ENCODE measurements around the gene ELMO1. TPM values are rescaled to one million over a fixed set of nuclear protein-coding genes. Genes with fewer than 3 reads are reported as not detected.

Gene ELMO1
- total RNA-seq, 1 experiment from 2014 or later, result 7.8 TPM

DNA sequence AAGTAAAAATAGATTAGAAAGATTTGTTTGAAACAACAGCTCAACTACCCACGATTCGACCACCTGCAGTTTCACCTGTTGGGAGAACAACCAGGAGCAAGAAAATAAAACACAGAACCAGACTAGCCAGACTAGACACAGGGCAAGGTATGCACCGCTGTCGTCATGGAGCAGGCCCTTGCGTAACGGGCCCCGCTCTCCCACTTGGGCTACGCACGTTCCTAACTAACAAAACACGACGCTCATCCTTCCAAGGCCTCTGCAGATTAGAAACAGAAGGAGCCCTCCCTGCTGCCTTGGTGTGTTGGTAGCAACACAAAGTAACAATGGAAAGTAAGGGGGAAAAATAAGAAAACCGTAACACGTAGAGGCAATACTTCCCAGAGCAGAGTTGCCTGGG lies 45.1 kb upstream of the ELMO1 start:
- H3K27ac Mint-ChIP-seq, result peak overlapping the region in 1 of 3 experiments; percentile 36; a peak in 1 of 7 replicates
- Histone ChIP-seq H2AK5ac (ENCODE audit: insufficient read length, low read length) (no peak overlapping the region), H4K5ac (ENCODE audit: insufficient read length, low read depth, low read length) (no peak overlapping the region), H4K91ac (ENCODE audit: insufficient read length, low read depth, low read length) (no peak overlapping the region), H2BK120ac (ENCODE audit: low read depth, low read length, poor library complexity, severe bottlenecking) (no peak overlapping the region), H3K9me3 (ENCODE audit: control insufficient read depth, low read depth, low read length) (no peaks in the 10 kb centered on the region), H2AFZ (ENCODE audit: low read length) (no peak overlapping the region), H4K8ac (replicated peaks; ENCODE audit: insufficient read length, low read depth, low read length) (no peak overlapping the region), H3K23me2 (ENCODE audit: insufficient read length, low read depth, low read length, poor library complexity, severe bottlenecking) (no peaks in the 10 kb centered on the region), H3K18ac (ENCODE audit: insufficient read length, low read depth, low read length) (no peak overlapping the region), H2BK20ac (ENCODE audit: low read depth, low read length, poor library complexity, severe bottlenecking) (no peak overlapping the region), H3K4me1 (ENCODE audit: insufficient read depth, low read length) (no peaks in the 10 kb centered on the region; the same call in 1 of the 2 replicates), H3K23ac (ENCODE audit: insufficient read length, low read depth, low read length) (no peak overlapping the region), H2BK15ac (ENCODE audit: low read depth, low read length) (no peak overlapping the region), H2BK5ac (ENCODE audit: insufficient read length, low read length) (no peak overlapping the region), H3K79me1 (ENCODE audit: insufficient read depth, low read depth, low read length, poor library complexity, severe bottlenecking) (no peaks in the 10 kb centered on the region), H3T11ph (ENCODE audit: low read length) (no peak overlapping the region), H3K27me3 (ENCODE audit: insufficient read depth, low read length) (no peaks in the 10 kb centered on the region), H3K4me2 (ENCODE audit: insufficient read depth, insufficient read length, low read length) (peak overlapping the region; percentile 38), H2BK12ac (ENCODE audit: insufficient read length, low read depth, low read length) (no peak overlapping the region), H3K14ac (ENCODE audit: insufficient read depth, low read length) (no peak overlapping the region), H3K9ac (ENCODE audit: extremely low read depth, insufficient read length, low read length) (no peak overlapping the region), H4K20me1 (ENCODE audit: control insufficient read depth, insufficient read depth, insufficient read length) (no peaks in the 10 kb centered on the region), H3K56ac (ENCODE audit: insufficient read length, low read depth, low read length) (no peak overlapping the region), H3K4ac (ENCODE audit: low read depth, low read length) (no peak overlapping the region), H3K79me2 (ENCODE audit: insufficient read depth, low read length) (no peaks in the 10 kb centered on the region; the same call in 1 of the 2 replicates), H3K27ac (ENCODE audit: insufficient read length, low read depth, low read length) (no peak overlapping the region)
- H3K4me1 Mint-ChIP-seq, result peaks cover 33 to 46% of the 10 kb centered on the region in 2 experiments
- no CpG with 5 or more reads among the region's 13 CpGs for WGBS (ENCODE audit: extremely low coverage, insufficient read length, low lambda C conversion rate)
- H3K9me3 Mint-ChIP-seq, result peaks cover under 1% of the 10 kb centered on the region in 2 experiments; a peak in 2 of 5 replicates
- H3K27me3 Mint-ChIP-seq (ENCODE audit: low read depth), result no peaks in the 10 kb centered on the region; the same call in 1 of the 2 replicates
- H3K4me3 Mint-ChIP-seq, result no peak overlapping the region
- H3K36me3 Mint-ChIP-seq (ENCODE audit: insufficient read depth in 1 of 3, low read depth in 3 of 3), result peaks cover 0 to 2% (median 0%) of the 10 kb centered on the region in 3 experiments; a peak in 1 of 7 replicates
- DNase-seq, result no peak
- TF ChIP-seq, protein P1, sequence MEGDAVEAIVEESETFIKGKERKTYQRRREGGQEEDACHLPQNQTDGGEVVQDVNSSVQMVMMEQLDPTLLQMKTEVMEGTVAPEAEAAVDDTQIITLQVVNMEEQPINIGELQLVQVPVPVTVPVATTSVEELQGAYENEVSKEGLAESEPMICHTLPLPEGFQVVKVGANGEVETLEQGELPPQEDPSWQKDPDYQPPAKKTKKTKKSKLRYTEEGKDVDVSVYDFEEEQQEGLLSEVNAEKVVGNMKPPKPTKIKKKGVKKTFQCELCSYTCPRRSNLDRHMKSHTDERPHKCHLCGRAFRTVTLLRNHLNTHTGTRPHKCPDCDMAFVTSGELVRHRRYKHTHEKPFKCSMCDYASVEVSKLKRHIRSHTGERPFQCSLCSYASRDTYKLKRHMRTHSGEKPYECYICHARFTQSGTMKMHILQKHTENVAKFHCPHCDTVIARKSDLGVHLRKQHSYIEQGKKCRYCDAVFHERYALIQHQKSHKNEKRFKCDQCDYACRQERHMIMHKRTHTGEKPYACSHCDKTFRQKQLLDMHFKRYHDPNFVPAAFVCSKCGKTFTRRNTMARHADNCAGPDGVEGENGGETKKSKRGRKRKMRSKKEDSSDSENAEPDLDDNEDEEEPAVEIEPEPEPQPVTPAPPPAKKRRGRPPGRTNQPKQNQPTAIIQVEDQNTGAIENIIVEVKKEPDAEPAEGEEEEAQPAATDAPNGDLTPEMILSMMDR (conservative IDR thresholded peaks at IDR 0.05), result no peak
